SHP77 (cell line): Measurements from ENCODE around the gene RNF213.
A peak's percentile ranks its signal among the peaks of the same experiment; 100 is the strongest.

Experiments
- DNase-seq, 2 experiments: peaks; one replicate each; lab custom pipeline; 2025; lab: John Stamatoyannopoulos, UW

Gene RNF213

GRCh38 chr17:80260791-80261158, at the start of gene RNF213:
Gene RNF213, plus strand, starts transcription at chr17:80260852. Its CDS starts 2,830 bp downstream, at chr17:80263682.
- peak in 1 of 2 experiments; percentile 68 for DNase-seq

- no peak for DNase-seq
Observed at GRCh38 chr17:80212109-80212508, 48.5 kb upstream of the RNF213 start.

GRCh38 chr17:80212511-80212910, 48.1 kb upstream of the RNF213 start:
- DNase-seq = no peak

- DNase-seq = no peak
Observed at GRCh38 chr17:80212962-80213642, 47.5 kb upstream of the RNF213 start.

GRCh38 chr17:80213643-80213975, 47.0 kb upstream of the RNF213 start:
- no peak for DNase-seq

GRCh38 chr17:80214012-80214877, 46.4 kb upstream of the RNF213 start:
- no peak for DNase-seq

GRCh38 chr17:80214878-80215210, 45.8 kb upstream of the RNF213 start:
- no peak for DNase-seq

- DNase-seq = no peak
Observed at GRCh38 chr17:80216473-80217456, 43.9 kb upstream of the RNF213 start.

- no peak for DNase-seq
Observed at GRCh38 chr17:80217703-80218362, 42.8 kb upstream of the RNF213 start.

- DNase-seq = no peak
Observed at GRCh38 chr17:80218391-80218790, 42.3 kb upstream of the RNF213 start.

- DNase-seq = peak; percentile 40 to 50
Observed at GRCh38 chr17:80219013-80219762, 41.5 kb upstream of the RNF213 start.

GRCh38 chr17:80219763-80220053, 40.9 kb upstream of the RNF213 start:
- DNase-seq = no peak

- peak; percentile 48 to 83 for DNase-seq
Observed at GRCh38 chr17:80220054-80220735, 40.5 kb upstream of the RNF213 start, which contains the start of the genes SGSH and SLC26A11. Gene SGSH, minus strand, starts transcription at chr17:80220333. Its CDS starts 20 bp downstream, at chr17:80220313. Gene SLC26A11, plus strand, starts transcription at chr17:80220427. Its CDS starts 1,134 bp downstream, at chr17:80221561.

GRCh38 chr17:80220736-80221215, 39.9 kb upstream of the RNF213 start:
- DNase-seq = no peak

GRCh38 chr17:80221351-80222105, 39.1 kb upstream of the RNF213 start:
- DNase-seq = no peak

GRCh38 chr17:80222376-80223141, 38.1 kb upstream of the RNF213 start:
- DNase-seq = no peak

GRCh38 chr17:80223142-80223815, 37.4 kb upstream of the RNF213 start:
- no peak for DNase-seq

- DNase-seq = no peak
Observed at GRCh38 chr17:80223838-80224497, 36.7 kb upstream of the RNF213 start.
